ENCODE results near the gene CD1E.

CD1E gene

DNA sequence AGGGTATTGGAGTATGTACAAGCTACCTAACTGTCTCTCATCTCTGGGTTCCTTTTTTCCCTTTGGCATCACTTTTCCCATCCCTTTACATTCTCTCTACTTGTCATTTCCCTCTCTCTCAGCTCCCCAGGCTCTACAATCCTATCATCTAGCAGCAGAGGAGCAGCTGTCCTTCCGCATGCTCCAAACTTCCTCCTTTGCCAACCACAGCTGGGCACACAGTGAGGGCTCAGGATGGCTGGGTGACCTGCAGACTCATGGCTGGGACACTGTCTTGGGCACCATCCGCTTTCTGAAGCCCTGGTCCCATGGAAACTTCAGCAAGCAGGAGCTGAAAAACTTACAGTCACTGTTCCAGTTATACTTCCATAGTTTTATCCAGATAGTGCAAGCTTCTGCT is 561 bp downstream of the CD1E start:
- no peak for TF ChIP-seq ZNF324 (tag by site-specific recombination; IDR thresholded peaks at IDR 0.05)
- no peak for TF ChIP-seq ZNF530 (tag by site-specific recombination; IDR thresholded peaks at IDR 0.05; ENCODE audit: low read depth)
- TF ChIP-seq ZNF561 (tag by site-specific recombination; IDR thresholded peaks at IDR 0.05; ENCODE audit: borderline replicate concordance) = no peak
- TF ChIP-seq, protein P1, sequence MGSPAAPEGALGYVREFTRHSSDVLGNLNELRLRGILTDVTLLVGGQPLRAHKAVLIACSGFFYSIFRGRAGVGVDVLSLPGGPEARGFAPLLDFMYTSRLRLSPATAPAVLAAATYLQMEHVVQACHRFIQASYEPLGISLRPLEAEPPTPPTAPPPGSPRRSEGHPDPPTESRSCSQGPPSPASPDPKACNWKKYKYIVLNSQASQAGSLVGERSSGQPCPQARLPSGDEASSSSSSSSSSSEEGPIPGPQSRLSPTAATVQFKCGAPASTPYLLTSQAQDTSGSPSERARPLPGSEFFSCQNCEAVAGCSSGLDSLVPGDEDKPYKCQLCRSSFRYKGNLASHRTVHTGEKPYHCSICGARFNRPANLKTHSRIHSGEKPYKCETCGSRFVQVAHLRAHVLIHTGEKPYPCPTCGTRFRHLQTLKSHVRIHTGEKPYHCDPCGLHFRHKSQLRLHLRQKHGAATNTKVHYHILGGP (tag by site-specific recombination; IDR thresholded peaks at IDR 0.05) = no peak
- TF ChIP-seq BCL11A (tag by site-specific recombination; IDR thresholded peaks at IDR 0.05; ENCODE audit: low read depth) = no peak
- TF ChIP-seq, protein P2, sequence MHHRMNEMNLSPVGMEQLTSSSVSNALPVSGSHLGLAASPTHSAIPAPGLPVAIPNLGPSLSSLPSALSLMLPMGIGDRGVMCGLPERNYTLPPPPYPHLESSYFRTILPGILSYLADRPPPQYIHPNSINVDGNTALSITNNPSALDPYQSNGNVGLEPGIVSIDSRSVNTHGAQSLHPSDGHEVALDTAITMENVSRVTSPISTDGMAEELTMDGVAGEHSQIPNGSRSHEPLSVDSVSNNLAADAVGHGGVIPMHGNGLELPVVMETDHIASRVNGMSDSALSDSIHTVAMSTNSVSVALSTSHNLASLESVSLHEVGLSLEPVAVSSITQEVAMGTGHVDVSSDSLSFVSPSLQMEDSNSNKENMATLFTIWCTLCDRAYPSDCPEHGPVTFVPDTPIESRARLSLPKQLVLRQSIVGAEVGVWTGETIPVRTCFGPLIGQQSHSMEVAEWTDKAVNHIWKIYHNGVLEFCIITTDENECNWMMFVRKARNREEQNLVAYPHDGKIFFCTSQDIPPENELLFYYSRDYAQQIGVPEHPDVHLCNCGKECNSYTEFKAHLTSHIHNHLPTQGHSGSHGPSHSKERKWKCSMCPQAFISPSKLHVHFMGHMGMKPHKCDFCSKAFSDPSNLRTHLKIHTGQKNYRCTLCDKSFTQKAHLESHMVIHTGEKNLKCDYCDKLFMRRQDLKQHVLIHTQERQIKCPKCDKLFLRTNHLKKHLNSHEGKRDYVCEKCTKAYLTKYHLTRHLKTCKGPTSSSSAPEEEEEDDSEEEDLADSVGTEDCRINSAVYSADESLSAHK (tag by site-specific recombination; IDR thresholded peaks at IDR 0.05) = no peak
- no peak for TF ChIP-seq ZNF391 (tag by site-specific recombination; IDR thresholded peaks at IDR 0.05; ENCODE audit: borderline replicate concordance, low read depth)
- no peak for TF ChIP-seq PRDM1 (tag by site-specific recombination; IDR thresholded peaks at IDR 0.05)
- TF ChIP-seq ZNF311 (tag by site-specific recombination; IDR thresholded peaks at IDR 0.05; ENCODE audit: borderline replicate concordance) = no peak
- TF ChIP-seq, protein P3, sequence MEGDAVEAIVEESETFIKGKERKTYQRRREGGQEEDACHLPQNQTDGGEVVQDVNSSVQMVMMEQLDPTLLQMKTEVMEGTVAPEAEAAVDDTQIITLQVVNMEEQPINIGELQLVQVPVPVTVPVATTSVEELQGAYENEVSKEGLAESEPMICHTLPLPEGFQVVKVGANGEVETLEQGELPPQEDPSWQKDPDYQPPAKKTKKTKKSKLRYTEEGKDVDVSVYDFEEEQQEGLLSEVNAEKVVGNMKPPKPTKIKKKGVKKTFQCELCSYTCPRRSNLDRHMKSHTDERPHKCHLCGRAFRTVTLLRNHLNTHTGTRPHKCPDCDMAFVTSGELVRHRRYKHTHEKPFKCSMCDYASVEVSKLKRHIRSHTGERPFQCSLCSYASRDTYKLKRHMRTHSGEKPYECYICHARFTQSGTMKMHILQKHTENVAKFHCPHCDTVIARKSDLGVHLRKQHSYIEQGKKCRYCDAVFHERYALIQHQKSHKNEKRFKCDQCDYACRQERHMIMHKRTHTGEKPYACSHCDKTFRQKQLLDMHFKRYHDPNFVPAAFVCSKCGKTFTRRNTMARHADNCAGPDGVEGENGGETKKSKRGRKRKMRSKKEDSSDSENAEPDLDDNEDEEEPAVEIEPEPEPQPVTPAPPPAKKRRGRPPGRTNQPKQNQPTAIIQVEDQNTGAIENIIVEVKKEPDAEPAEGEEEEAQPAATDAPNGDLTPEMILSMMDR (tag by site-specific recombination; IDR thresholded peaks at IDR 0.05) = no peak
- no peak for TF ChIP-seq ZNF585B (tag by site-specific recombination; IDR thresholded peaks at IDR 0.05)
- TF ChIP-seq, protein P4, sequence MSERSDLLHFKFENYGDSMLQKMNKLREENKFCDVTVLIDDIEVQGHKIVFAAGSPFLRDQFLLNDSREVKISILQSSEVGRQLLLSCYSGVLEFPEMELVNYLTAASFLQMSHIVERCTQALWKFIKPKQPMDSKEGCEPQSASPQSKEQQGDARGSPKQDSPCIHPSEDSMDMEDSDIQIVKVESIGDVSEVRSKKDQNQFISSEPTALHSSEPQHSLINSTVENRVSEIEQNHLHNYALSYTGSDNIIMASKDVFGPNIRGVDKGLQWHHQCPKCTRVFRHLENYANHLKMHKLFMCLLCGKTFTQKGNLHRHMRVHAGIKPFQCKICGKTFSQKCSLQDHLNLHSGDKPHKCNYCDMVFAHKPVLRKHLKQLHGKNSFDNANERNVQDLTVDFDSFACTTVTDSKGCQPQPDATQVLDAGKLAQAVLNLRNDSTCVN (tag by site-specific recombination; optimal IDR thresholded peaks at IDR 0.05) = no peak
- ChIA-PET POLR2A (no interaction called here), CTCF (interaction anchor here (0.6 kb wide), 1 partner anchor 19 kb away, joined by 4 read pairs; no protein-coding TSS in a partner anchor)
- H3K4me3 ChIP-seq (ENCODE audit: low read depth, low read length) = no peak overlapping the region
- H3K27ac ChIP-seq (ENCODE audit: extremely low read depth, low read depth, low read length) = no peak overlapping the region
- no peaks in the 10 kb centered on the region for H3K4me1 ChIP-seq (ENCODE audit: control insufficient read depth, insufficient read depth, low read length)
- no peaks in the 10 kb centered on the region for H3K36me3 ChIP-seq (ENCODE audit: control insufficient read depth in 2 of 2, insufficient read depth in 1 of 2, low read length in 2 of 2)
- no peaks in the 10 kb centered on the region for H3K9me3 ChIP-seq (ENCODE audit: control insufficient read depth, insufficient read depth, low read depth, low read length)

DNA sequence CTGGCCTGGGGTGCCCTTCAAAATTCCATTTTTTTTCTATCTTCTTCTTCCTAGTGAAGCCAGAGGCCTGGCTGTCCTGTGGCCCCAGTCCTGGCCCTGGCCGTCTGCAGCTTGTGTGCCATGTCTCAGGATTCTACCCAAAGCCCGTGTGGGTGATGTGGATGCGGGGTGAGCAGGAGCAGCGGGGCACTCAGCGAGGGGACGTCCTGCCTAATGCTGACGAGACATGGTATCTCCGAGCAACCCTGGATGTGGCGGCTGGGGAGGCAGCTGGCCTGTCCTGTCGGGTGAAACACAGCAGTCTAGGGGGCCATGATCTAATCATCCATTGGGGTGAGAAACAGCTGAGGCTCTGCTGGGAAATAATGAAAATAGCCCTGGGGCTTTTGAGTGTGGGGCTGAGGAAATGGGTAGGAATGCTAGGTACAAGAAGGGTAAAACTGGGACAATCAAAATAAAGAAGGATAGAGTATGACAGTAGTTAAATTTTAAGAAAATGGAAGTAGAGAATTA is 2.1 kb downstream of the CD1E start:
- Histone ChIP-seq H3K9me3 (ENCODE audit: control insufficient read depth, insufficient read depth, low read depth, low read length) (no peaks in the 10 kb centered on the region), H3K4me3 (ENCODE audit: low read depth, low read length) (no peak overlapping the region), H3K4me1 (ENCODE audit: control insufficient read depth, insufficient read depth, low read length) (no peaks in the 10 kb centered on the region), H3K27ac (ENCODE audit: extremely low read depth, low read depth, low read length) (no peak overlapping the region), H3K36me3 (ENCODE audit: control insufficient read depth in 2 of 2, insufficient read depth in 1 of 2, low read length in 2 of 2) (no peaks in the 10 kb centered on the region)
- CTCF ChIA-PET = no interaction called here
- POLR2A ChIA-PET = no interaction called here
- TF ChIP-seq TCF7L2 (IDR thresholded peaks at IDR 0.05; ENCODE audit: borderline replicate concordance, low read depth, low read length) (no peak), SALL2 (tag by site-specific recombination; IDR thresholded peaks at IDR 0.05; ENCODE audit: borderline replicate concordance) (no peak), ZNF561 (tag by site-specific recombination; IDR thresholded peaks at IDR 0.05; ENCODE audit: borderline replicate concordance) (no peak), ZNF37A (tag by site-specific recombination; IDR thresholded peaks at IDR 0.05) (no peak), BCL11A (tag by site-specific recombination; IDR thresholded peaks at IDR 0.05; ENCODE audit: low read depth) (no peak), ZNF157 (tag by site-specific recombination; IDR thresholded peaks at IDR 0.05) (no peak), ZNF202 (tag by site-specific recombination; IDR thresholded peaks at IDR 0.05; ENCODE audit: borderline replicate concordance) (no peak), GLIS2 (tag by site-specific recombination; IDR thresholded peaks at IDR 0.05) (no peak), ZNF529 (tag by site-specific recombination; IDR thresholded peaks at IDR 0.05; ENCODE audit: insufficient replicate concordance) (no peak), REPIN1 (tag by site-specific recombination; IDR thresholded peaks at IDR 0.05; ENCODE audit: low read depth) (no peak), GFI1B (tag by site-specific recombination; IDR thresholded peaks at IDR 0.05) (no peak), BCL11B (tag by site-specific recombination; IDR thresholded peaks at IDR 0.05; ENCODE audit: low read depth) (no peak), HOXA7 (CRISPR knock-in tag; IDR thresholded peaks at IDR 0.05; ENCODE audit: borderline replicate concordance) (no peak), ZNF792 (tag by site-specific recombination; IDR thresholded peaks at IDR 0.05) (no peak), ZNF214 (tag by site-specific recombination; IDR thresholded peaks at IDR 0.05; ENCODE audit: borderline replicate concordance) (no peak)
- TF ChIP-seq, protein P1 (tag by site-specific recombination; IDR thresholded peaks at IDR 0.05) = no peak
- TF ChIP-seq, protein P5, sequence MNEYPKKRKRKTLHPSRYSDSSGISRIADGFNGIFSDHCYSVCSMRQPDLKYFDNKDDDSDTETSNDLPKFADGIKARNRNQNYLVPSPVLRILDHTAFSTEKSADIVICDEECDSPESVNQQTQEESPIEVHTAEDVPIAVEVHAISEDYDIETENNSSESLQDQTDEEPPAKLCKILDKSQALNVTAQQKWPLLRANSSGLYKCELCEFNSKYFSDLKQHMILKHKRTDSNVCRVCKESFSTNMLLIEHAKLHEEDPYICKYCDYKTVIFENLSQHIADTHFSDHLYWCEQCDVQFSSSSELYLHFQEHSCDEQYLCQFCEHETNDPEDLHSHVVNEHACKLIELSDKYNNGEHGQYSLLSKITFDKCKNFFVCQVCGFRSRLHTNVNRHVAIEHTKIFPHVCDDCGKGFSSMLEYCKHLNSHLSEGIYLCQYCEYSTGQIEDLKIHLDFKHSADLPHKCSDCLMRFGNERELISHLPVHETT (tag by site-specific recombination; IDR thresholded peaks at IDR 0.05) = no peak
